ENCODE results near the gene TBC1D17.

TBC1D17 gene

GRCh38 chr19:49896863-49897621, 19.5 kb downstream of the TBC1D17 start, which contains the start of gene IL4I1:
IL4I1 (minus strand) TSS chr19:49896887; CDS start chr19:49896160, 727 bp downstream.
- no peak for DNase-seq

- no peak for DNase-seq
Observed at GRCh38 chr19:49904136-49904535, 26.6 kb downstream of the TBC1D17 start.

GRCh38 chr19:49906879-49907564, 29.5 kb downstream of the TBC1D17 start:
- DNase-seq = no peak

DNA sequence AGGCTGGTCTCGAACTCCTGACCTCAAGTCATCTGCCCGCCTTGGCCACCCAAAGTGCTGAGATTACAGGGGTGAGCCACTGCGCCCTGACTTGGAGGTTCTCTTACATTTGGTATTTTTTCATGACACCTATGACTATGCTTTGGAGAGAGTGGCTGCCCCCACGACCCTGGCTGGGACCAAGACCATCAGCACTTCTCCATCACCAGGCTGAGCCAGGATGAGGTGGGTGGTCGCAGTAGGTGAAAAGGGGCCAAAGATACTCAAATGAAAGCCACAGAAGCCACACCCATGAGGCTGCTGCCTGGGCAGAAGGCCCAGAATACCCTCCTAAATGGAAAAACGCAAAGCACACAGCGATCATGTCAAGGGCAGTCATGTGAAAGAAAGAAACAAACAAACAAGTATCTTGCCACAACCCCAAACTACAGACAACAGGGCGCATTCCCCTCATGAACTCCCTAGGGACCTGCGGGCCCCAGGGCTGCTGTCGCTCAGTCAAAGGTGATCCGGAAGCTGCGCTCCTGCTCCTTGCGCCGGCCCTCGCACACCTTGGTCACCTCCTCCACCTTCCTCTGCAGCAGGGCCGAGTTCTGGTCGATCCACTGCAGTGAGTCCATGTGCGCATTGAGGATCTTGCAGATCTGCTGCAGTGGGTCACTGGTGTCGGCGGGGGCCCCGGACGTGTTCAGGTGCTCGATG, 30.4 kb downstream of the TBC1D17 start:
- DNase-seq = no peak

GRCh38 chr19:49908480-49909420, 31.2 kb downstream of the TBC1D17 start:
- DNase-seq = no peak

- DNase-seq = no peak
Observed at GRCh38 chr19:49910179-49910578, 32.7 kb downstream of the TBC1D17 start.

DNA sequence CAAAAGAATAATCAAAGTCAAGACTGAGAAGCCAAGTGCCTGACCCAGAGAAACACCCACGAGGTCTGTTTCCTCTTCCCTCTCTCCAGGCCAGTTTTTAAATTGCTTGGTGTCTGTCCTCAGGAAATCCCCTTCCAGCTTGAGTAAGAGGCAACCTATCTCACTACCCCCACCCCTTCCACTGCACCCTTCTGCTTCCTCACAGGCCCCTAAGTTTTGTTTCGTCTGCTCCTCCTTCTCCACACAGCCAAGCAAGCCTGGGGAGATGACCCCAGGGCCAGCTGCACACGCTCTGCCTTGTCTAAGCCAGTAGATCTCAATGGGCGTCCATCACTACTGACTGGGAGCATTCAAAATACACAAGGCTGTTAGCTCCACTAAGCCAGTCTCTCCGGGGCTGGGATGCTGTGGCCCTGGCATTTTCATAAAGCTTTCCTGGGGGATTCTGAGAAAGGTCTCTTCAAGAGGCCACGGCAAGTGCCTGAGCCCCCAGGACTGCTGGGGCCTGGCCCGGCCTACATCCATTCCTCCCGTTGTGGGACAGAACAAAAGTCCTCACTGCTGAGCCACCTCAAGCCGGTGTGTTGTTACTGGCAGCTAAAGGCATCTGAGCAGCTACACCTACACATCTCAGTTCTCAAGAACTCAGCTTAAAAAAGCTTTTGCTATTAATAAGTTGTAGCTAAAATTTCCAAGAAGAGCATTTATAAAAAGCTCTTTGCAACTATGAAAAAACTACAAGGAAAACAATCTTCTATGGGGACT, 34.1 kb downstream of the TBC1D17 start:
- DNase-seq = no peak

DNA sequence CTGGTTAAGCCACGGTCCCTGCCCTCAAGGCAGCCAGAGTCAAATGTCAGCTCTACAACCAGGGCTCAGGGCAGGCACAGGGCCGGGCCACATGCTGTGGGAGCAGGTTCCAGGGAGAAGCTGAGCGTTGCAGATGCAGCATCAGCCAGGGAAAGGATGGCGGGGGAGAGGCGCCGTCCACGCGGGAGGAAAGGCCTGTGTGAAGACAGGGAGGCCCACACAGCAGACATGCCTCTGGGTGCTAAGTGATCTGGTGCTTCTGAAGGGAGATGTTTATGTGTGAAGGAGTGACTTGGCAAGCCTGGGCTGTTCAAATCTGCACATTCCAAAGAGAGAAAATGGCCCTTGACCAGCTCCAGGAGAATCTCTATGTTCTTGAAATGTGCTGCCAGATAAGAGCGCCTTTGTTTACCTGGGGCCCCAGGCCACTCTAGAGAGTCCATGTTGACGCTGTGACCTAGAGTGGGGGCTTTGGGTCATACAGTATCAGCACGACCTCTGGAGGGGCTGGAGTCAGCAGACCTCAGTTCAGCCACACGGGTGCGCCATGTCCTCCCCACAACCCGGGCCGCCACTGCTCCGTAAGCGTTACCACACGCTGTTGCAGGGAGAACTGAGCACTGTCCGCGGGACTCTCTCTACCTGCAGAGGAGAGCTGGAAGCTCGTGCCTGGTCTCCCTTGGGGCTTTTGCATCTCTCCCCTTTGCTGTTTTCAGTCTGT, 35.6 kb downstream of the TBC1D17 start:
- no peak for DNase-seq

DNA sequence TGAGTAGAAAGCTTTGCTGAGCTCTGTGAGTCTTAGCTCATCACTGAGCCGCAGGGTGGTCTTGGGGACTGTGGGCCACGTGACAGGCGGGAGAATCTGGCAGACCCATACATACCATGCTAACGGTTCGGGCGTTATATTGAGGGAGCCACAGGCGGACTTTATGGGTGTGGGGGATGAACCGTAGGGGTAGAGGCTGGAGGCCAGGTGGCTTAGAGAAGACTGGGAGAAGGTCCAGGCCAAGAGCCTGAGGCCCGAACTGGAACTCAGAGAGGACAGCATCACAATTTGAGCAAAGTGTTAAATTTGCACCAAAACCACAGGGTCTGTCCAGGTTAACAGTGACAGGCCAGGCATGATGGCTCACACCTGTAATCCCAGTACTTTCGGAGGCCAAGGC, 36.2 kb downstream of the TBC1D17 start:
- no peak for DNase-seq

- DNase-seq = no peak
Observed at GRCh38 chr19:49915271-49915670, 37.8 kb downstream of the TBC1D17 start.

DNA sequence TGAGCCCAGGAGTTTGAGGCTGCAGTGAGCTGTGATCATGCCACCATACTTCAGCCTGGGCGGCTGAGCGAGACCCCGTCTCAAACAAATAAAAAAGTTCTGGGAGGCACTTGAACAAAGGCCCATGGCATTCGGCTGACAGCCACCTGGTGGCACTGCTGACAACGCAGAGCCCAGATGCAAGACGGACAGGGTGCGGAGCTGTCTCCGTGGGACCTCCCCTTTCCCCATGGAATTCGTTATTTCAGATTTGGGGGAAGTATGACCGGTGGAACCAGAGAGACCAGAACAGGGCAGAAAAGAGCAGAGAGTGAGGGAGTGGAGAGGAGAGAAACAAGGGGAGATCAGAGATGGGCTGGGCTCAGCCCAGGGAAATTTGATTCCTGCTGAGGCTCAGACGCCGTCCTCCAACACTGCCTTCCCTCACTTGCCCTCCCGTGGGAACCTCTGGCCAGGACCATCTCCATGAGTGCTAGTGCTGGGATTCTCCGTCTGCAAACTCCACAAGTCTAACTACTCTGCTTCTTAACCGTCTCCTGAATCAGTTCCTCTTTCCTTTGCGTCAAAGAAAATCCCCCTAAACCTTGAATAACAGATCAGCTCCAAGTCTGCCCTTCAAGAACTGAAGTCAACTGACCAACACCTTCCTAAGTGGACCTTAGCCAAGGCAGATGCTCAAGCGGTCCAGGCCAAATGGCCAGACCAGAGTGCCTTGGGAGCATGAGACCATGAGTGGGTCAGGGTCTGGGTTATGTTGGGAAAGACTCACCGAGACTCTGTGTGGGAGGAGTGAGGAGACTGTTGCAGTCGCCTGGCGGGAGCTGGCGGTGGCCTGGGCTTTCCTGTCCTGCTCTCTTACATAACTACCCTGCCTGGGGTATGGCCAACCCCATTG, 39.6 kb downstream of the TBC1D17 start:
- no peak for DNase-seq

- no peak for DNase-seq
Observed at GRCh38 chr19:49918089-49918488, 40.6 kb downstream of the TBC1D17 start.

- DNase-seq = no peak
Observed at GRCh38 chr19:49920624-49921363, 43.3 kb downstream of the TBC1D17 start.

- no peak for DNase-seq
Observed at GRCh38 chr19:49921871-49922795, 44.6 kb downstream of the TBC1D17 start.

DNA sequence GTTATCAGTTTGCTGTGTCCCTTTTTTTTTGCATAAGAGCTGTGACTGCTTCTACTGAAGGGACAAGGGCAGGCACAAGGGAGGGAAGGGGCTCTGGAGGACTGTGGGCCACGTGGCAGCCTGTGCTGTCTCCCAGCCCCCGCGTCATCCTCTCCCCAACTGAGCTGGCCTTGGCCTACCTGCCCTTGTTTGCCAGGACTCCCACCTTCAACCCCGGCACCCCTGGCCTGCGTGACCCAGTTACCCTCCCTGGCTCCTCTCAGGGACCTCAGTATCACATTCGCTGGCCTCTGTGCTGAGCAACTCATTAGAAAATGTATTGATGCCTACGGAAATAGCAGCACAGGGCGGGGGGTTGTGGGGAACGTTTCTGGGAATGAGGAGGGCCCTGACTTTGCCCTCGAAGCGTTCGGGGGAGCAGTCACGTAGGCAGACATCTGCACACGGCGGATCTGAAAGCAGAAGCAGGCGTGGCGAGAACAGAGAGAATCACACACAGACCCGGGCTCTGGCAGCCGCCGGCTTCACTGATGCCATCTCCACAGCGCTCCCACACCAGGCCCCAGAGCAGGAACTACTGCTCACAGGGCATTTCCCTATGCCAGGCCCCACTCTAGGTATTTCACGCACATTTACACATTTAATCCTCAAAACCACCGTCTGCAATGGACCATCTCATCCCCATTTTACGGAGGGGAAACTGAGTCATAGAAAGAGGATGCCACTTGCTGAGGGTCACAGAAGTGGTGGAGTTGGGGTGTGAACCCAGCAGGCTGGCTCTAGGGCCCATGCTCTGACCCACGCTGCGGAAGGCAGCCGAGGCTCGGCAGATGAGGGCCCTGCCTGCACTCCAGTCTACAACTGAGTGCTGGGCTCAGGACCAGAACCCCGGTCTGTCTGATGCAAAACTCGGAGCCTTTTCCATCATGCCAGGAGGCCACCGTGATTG, 45.8 kb downstream of the TBC1D17 start:
- DNase-seq = no peak

DNA sequence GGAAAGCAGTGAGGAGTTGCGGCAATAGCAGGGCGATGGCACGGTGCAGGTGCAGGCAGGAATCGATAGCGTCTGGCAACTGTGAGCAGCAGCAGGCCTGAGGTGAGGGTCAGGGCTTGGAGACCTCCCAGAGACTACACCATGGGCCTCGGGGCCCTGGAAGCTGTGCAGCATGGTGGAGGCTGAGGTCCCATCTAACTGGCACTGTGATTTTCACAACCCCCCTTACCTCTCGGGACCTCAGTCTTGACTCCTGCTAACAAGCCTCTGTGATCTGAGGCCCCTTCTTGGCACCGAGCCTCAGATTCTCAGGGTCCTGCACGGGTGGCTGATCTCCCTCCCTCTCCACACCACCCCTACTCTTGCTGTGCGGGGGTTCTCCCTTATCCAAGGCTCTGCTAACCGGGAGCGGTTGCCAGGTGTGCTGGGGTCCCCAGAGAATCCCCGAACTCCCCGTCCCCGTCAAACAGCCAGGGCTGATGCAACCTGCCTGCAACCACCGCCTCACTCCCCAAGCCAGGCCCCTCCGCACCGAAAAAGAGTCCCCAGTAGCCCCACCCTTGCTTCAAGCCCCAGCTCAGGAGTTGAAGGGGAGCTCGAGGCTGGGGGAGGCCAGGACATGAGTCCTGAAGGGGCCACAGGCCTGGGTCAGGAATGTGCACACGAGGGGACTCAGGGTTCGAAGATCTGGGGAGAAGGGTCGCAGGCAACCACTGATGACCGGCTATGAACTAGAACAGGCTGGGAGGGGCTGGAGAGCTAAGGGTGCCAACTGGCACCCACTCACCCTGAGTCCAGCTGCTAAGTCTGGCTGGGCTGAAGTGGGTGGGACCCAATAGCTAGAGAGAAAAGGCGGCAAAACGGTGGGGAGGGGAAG, 46.7 kb downstream of the TBC1D17 start:
- no peak for DNase-seq

All from SHP77 treated with DMSO at 0.1 percent for 48 hours (cell line).